Posterior vena cava (tissue), 2 donors: ENCODE data around the gene F11R. TPM values are rescaled to one million over a fixed set of nuclear protein-coding genes. Genes with fewer than 3 reads are reported as not detected.
A peak's percentile ranks its signal among the peaks of the same experiment; 100 is the strongest.

Source experiments
- DNase-seq: peaks from one replicate; pipeline ENCODE4 v3.0.0-alpha.2; 2020; ENCODE audit warnings: low spot score
- intact Hi-C, 2 donors: fragments of 100-400 bp; cut with DNase I; formaldehyde crosslinking; loops; one replicate each; pipeline versions ENCODE4 v1.14.1 to v1.14.2; 2022 to 2023
- total RNA-seq, 2 donors: library from RNA; stranded (reverse); fragmentation: NEBNext Ultra II Directional; extraction: Animal tissue kit (Norgen Biotek cat#: 25700); gene quantifications; one replicate each; pipeline ENCODE4 v1.2.1, GENCODE V29; 2021
- donor health status: DM: yes; HTN: yes; CAD: no.
- donor health status: DM: yes; HTN: yes; CAD: no.

The F11R gene
- total RNA-seq, 2 donors from 2014 or later = 16.0 to 17.3 TPM

- intact Hi-C loops = no loop called here
- DNase-seq = peak; percentile 1
Observed at GRCh38 chr1:160987359-160988050, 33.4 kb downstream of the F11R start.

GRCh38 chr1:160985723-160986122 is 35.2 kb downstream of the F11R start:
- intact Hi-C loops = no loop called here
- DNase-seq = no peak

GRCh38 chr1:160981584-160982411 is 39.2 kb downstream of the F11R start:
- intact Hi-C loops = no loop called here
- peak; percentile 81 for DNase-seq

- DNase-seq = no peak
- intact Hi-C loops = no loop called here
Observed at GRCh38 chr1:160979286-160979685, 41.7 kb downstream of the F11R start.

GRCh38 chr1:160978510-160978927 is 42.4 kb downstream of the F11R start:
- intact Hi-C loops = no loop called here
- DNase-seq = no peak

- DNase-seq = no peak
- intact Hi-C loops = no loop called here
Observed at GRCh38 chr1:160975026-160975425, 45.9 kb downstream of the F11R start.

GRCh38 chr1:160973491-160973890 is 47.5 kb downstream of the F11R start:
- DNase-seq = no peak
- intact Hi-C loops = no loop called here

- no peak for DNase-seq
- intact Hi-C loops = no loop called here
Observed at GRCh38 chr1:160972939-160973338, 48.0 kb downstream of the F11R start.

- intact Hi-C loops = no loop called here
Observed at GRCh38 chr1:160971618-160972056, 49.3 kb downstream of the F11R start.

GRCh38 chr1:160963521-160963920 is 57.4 kb downstream of the F11R start:
- no peak for DNase-seq
- intact Hi-C loops = no loop called here

More at GRCh38 chr1:160971618-160972056, 49.3 kb downstream of the F11R start:
- DNase-seq = no peak

- intact Hi-C loops = no loop called here
- no peak for DNase-seq
Observed at GRCh38 chr1:160961419-160961818, 59.5 kb downstream of the F11R start.

GRCh38 chr1:160956966-160957365 is 64.0 kb downstream of the F11R start:
- intact Hi-C loops = no loop called here
- no peak for DNase-seq

- no peak for DNase-seq
- intact Hi-C loops = no loop called here
Observed at GRCh38 chr1:160954158-160955104, 66.5 kb downstream of the F11R start, which contains the start of gene ITLN2. Gene ITLN2 (minus strand): TSS chr1:160954809. CDS start chr1:160954741, 68 bp downstream.

- no peak for DNase-seq
- intact Hi-C loops = no loop called here
Observed at GRCh38 chr1:160953030-160953429, 67.9 kb downstream of the F11R start.

- intact Hi-C loops = no loop called here
- no peak for DNase-seq
Observed at GRCh38 chr1:160952129-160952510, 68.8 kb downstream of the F11R start.

- DNase-seq = no peak
- intact Hi-C loops = no loop called here
Observed at GRCh38 chr1:160951443-160952128, 69.4 kb downstream of the F11R start.

- intact Hi-C loops = no loop called here
- DNase-seq = no peak
Observed at GRCh38 chr1:160950657-160951056, 70.3 kb downstream of the F11R start.

GRCh38 chr1:160949881-160950280 is 71.1 kb downstream of the F11R start:
- intact Hi-C loops = no loop called here
- no peak for DNase-seq
